Type B pancreatic cell (in vitro differentiated cells): ENCODE results near the gene EFNA4. TPM values are rescaled to one million over a fixed set of nuclear protein-coding genes. Genes with fewer than 3 reads are reported as not detected.

Source experiments
- DNase-seq: peaks from one replicate; pipeline ENCODE4 v3.0.0; 2021; ENCODE audit warnings: mixed read lengths; ENCODE audit not compliant: unreplicated experiment; ENCODE audit errors: extremely low spot score
- H3K27ac Mint-ChIP-seq: 2 replicates; pipeline ENCODE4 v1.8.0; 2021; ENCODE audit warnings: mild to moderate bottlenecking, mixed read lengths
- H3K27me3 Mint-ChIP-seq: 2 replicates; pipeline ENCODE4 v1.8.0; 2021; ENCODE audit warnings: mixed read lengths
- H3K36me3 Mint-ChIP-seq: 2 replicates; pipeline ENCODE4 v1.8.0; 2021; ENCODE audit warnings: mixed read lengths
- H3K4me1 Mint-ChIP-seq: one replicate; pipeline ENCODE4 v1.8.0; 2021; ENCODE audit warnings: mixed read lengths; ENCODE audit not compliant: unreplicated experiment
- H3K4me3 Mint-ChIP-seq: 2 replicates; pipeline ENCODE4 v1.8.0; 2021; ENCODE audit warnings: mild to moderate bottlenecking, mixed read lengths
- H3K9me3 Mint-ChIP-seq: 2 replicates; pipeline ENCODE4 v1.8.0; 2021; ENCODE audit warnings: mixed read lengths
- total RNA-seq: library from RNA; stranded (reverse); gene quantifications from 2 replicates; pipeline ENCODE4 v1.2.1, GENCODE V29; 2021; ENCODE audit warnings: low replicate concordance
- TF ChIP-seq, protein P1 (sequence below): fragments of 200-600 bp; sonication (generic); conservative IDR thresholded peaks from 2 replicates; pipeline ENCODE4 v1.5.0; 2021; ENCODE audit warnings: antibody characterized with exemption, mild to moderate bottlenecking

EFNA4 gene
- total RNA-seq, 1 donor from 2014 or later = 22.1 TPM

DNA sequence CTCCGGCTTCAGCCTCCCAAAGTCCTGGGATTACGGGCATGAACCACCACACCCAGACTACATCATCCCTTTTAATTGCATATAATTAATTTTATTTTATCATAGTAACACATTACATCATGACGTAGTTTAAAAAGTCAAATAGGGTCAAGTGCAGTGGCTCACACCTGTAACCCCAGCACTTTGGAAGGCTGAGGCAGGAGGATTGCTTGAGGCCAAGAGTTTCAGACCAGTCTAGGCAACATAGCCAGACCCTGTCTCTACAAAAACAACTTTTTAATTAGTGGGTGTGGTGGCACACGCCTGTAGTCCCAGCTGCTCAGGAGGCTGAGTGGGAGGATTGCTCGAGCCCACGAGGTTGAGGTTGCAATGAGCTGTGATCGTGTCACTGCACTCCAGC, 35.8 kb downstream of the EFNA4 start:
- Mint-ChIP-seq H3K27me3 (peaks cover 4% of the 10 kb centered on the region), H3K9me3 (no peaks in the 10 kb centered on the region), H3K27ac (no peak overlapping the region), H3K4me3 (no peak overlapping the region), H3K4me1 (peaks cover 7% of the 10 kb centered on the region), H3K36me3 (no peaks in the 10 kb centered on the region)
- no peak for DNase-seq
- TF ChIP-seq, protein P1, sequence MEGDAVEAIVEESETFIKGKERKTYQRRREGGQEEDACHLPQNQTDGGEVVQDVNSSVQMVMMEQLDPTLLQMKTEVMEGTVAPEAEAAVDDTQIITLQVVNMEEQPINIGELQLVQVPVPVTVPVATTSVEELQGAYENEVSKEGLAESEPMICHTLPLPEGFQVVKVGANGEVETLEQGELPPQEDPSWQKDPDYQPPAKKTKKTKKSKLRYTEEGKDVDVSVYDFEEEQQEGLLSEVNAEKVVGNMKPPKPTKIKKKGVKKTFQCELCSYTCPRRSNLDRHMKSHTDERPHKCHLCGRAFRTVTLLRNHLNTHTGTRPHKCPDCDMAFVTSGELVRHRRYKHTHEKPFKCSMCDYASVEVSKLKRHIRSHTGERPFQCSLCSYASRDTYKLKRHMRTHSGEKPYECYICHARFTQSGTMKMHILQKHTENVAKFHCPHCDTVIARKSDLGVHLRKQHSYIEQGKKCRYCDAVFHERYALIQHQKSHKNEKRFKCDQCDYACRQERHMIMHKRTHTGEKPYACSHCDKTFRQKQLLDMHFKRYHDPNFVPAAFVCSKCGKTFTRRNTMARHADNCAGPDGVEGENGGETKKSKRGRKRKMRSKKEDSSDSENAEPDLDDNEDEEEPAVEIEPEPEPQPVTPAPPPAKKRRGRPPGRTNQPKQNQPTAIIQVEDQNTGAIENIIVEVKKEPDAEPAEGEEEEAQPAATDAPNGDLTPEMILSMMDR = no peak

DNA sequence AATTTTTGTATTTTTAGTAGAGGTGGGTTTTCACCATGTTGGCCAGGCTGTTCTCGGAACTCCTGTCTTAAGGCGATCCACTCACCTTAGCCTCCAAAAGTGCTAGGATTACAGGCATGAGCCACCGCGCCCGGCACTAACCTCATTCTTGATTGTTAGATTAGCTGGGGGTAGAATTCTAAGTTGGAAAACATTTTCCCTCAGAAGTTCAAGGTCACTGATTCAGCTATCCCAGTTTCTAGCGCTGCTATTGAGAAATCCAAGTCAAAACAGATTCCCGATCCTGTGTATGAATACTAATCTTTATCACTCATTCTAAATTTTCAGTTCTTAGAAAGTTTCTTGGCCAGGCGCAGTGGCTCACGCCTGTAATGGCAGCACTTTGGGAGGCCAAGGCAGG, 39.8 kb downstream of the EFNA4 start:
- Mint-ChIP-seq H3K4me3 (no peak overlapping the region), H3K27me3 (peaks cover 14% of the 10 kb centered on the region), H3K4me1 (no peaks in the 10 kb centered on the region), H3K9me3 (no peaks in the 10 kb centered on the region), H3K27ac (no peak overlapping the region), H3K36me3 (no peaks in the 10 kb centered on the region)
- TF ChIP-seq, protein P1 = no peak
- DNase-seq = no peak

DNA sequence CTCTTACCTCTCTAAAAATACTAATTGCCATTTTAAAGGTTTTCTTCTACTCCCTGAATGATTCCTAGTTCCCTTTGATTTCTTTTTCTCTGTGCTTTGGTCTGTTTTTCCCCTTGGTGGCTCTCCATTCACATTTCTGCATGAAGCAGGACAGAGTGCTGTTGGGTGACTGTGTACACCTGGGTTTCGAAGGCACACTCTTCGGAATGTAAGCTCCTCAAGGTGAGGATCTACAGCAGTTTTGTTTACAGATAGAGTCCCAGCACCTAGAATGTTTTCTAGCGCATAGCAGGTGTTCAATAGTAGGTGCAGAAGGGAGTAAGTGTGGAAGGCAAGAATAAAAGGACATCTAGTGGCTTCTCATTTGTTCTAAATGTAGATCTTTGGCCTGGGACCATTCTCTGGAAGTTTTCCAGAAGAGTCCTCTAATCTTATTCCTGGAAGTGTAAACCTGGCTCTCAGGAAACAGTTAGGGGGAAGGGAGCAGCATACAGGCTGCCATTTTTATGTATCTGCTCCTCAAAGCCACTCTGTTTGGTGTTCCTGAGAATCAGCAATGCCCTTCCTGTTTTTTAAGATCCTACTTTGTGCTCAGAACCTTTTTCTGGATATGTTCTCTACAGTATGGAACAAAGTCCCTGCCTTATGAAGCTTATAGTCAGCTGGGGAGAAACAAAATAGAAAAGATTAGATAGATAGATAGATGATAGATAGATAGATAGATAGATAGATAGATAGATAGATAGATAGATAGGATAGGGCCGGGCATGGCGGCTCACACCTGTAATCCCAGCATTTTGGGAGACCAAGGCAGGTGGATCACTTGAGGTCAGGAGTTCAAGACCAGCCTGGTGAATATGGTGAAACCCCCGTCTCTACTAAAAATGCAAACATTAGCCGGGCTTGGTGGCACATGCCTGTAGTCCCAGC, 41.3 kb downstream of the EFNA4 start:
- DNase-seq = no peak

DNA sequence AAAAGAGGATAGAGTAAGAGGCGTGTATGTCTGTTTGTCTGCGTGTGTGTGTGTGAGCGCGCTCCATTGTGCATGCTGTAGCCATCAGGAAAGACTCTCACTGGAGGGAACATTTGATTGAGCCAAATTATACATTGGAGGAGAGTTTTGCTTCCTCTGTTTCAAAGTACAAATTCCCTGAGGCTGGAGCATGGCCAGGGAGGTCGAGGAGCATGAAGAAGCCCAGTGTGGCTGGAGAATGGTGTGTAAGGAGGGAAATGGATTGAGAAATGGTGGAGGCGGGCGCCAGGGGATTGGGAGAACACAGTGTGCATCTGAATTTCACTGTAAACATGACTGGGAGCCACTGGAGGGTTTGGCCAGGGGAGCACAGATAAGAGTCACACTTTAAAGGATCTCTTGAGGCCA, 42.1 kb downstream of the EFNA4 start:
- H3K27me3 Mint-ChIP-seq = peaks cover 18% of the 10 kb centered on the region
- DNase-seq = no peak
- H3K9me3 Mint-ChIP-seq = no peaks in the 10 kb centered on the region
- TF ChIP-seq, protein P1 = no peak
- H3K27ac Mint-ChIP-seq = no peak overlapping the region
- H3K4me3 Mint-ChIP-seq = no peak overlapping the region
- no peaks in the 10 kb centered on the region for H3K36me3 Mint-ChIP-seq
- H3K4me1 Mint-ChIP-seq = peaks cover under 1% of the 10 kb centered on the region

More for the DNA sequence above, 41.3 kb downstream of the EFNA4 start:
- no peaks in the 10 kb centered on the region for H3K4me1 Mint-ChIP-seq
- no peak overlapping the region for H3K27ac Mint-ChIP-seq
- peaks cover 18% of the 10 kb centered on the region for H3K27me3 Mint-ChIP-seq
- no peaks in the 10 kb centered on the region for H3K36me3 Mint-ChIP-seq
- H3K9me3 Mint-ChIP-seq = no peaks in the 10 kb centered on the region
- no peak overlapping the region for H3K4me3 Mint-ChIP-seq
- TF ChIP-seq, protein P1 = no peak

DNA sequence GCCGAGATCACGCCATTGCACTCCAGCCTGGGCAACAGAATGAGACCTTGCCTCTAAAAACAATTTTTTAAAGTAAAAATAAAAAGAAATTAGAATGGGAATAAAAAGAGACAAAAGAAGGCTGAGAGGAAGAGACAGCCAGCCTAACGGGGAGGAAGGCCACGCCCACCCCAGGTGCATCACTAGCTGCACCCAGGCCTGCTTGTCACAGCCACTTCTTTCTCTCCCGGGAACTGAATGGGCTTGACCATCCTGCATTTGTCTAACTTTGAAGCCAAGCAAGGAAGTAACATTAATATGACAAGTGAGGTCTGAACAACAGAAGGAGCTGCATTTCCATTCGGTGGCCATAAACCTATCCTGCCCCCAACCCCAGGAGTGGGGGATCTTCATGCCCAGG, 43.3 kb downstream of the EFNA4 start:
- H3K27me3 Mint-ChIP-seq = peaks cover 18% of the 10 kb centered on the region
- peaks cover 4% of the 10 kb centered on the region for H3K4me1 Mint-ChIP-seq

More for the DNA sequence above, 43.3 kb downstream of the EFNA4 start:
- Mint-ChIP-seq H3K27ac (no peak overlapping the region), H3K4me3 (no peak overlapping the region), H3K9me3 (no peaks in the 10 kb centered on the region), H3K36me3 (no peaks in the 10 kb centered on the region)
- DNase-seq = no peak
- TF ChIP-seq, protein P1 = no peak
